CD4-positive, alpha-beta T cell treated with Interleukin-2 at 100 ng/mL for 4 hours (primary cell): ENCODE measurements around the gene BBS9.
"Not testable (repeated sequence)": the region's sequence is repeated elsewhere in the genome, so short reads cannot be mapped to it uniquely, and the experiment has no call there.

Experiments used
- DNase-seq: peaks from one replicate; pipeline ENCODE4 v3.0.0-alpha.2; 2020; ENCODE audit warnings: low spot score

Gene BBS9

DNA sequence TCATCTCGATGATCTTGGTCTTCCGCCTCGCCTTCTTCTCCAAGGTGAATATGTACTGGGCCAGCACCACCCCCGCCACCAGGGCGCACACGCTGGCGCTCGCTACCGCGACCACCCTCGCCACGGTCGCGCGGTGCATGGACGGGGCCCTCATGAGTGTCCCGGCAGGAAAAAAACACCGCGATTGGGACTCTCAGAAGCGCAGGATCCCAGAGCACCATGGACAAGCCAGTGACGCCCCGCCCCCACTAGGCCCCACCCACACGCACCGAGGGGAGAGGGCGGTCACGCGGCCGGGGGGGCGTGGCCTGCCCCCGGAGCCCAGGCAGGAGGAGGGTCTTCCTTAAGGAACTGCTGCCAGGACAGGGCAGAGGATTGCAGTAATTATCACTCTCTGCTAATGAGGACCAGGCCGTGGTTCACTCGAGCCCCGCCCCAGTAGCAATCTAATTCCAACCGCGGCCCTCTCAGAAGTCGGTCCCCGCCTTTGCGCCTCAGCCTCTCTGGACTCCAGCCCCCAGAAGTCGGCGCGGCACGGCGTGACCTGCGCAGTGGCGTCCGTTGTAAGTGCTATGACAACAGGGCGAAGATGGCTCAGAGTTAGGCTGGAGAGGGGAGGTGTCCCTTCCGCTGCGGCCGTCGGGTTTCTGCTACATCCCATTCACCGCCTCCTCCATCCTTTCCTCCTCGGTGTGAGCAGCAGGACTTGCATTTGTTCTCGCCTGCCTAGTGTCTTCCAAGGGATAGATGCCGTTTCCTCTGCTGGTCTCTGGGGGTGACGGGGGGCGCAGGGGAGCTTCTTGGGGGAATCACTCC lies at the start of gene BBS9:
BBS9 (plus strand) TSS at position 575 of the 816 bp plus-strand sequence. CDS start 16,689 bp downstream, outside the sequence.
- DNase-seq = peak; percentile 90

GRCh38 chr7:33079763-33080690 lies 49.3 kb upstream of the BBS9 start:
- no peak for DNase-seq

DNA sequence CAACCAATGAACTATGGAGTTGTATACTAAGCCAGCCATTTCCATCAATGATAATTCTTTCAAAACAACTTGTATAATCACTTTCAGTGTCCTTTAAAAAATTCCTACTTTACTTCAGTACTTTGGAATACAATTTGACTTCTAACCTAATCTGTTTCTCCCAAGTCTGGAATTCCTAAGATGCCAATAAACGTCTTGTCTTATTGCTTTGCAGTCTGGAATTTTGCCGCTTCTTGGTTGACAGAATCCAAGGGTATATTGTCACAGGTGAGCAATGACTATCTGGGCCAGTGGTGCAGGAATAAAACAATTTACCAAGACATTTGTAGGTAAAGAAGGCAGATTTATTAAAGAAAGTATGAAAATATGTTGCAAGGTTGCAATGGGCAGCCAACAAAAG lies 42.0 kb upstream of the BBS9 start:
- DNase-seq = no peak

DNA sequence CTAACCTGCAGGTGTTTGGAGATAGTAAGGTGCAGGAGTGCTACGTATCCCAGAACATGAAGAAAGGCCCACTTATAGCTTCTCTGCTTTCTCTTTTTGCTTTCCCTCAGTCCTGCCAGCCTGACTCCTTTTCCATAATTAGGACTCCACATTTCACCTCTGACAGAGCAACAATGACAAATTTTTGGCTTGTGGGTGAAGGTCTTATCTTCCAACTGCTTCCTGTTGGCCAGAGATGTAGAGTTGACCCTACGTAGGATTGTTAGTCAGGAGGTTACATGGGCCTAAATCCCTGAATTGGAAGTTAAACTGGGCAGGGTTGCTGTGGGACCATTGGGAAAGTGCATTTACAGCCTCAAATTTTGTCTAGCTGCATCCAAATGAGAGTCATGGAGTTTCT lies 41.5 kb upstream of the BBS9 start:
- no peak for DNase-seq

DNA sequence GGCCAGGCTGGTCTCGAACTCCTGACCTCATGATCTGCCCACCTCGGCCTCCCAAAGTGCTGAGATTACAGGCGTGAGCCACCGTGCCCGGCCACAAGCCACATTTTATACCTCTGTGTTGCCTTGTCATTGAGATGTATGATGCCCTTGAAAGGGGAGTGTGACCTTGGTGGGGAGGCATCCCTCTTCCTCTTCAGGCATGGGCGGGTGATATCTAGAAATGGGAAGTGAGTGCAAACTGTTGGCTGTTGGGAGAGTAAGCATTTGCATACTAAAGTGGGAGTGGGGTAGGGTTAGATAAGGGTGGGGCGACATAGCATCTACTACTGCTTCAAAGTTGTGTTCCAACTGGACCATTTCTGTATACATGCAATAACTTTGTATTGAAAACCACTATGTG lies 40.2 kb upstream of the BBS9 start:
- DNase-seq = no peak

GRCh38 chr7:33091111-33091531 lies 38.2 kb upstream of the BBS9 start:
- no peak for DNase-seq

GRCh38 chr7:33091641-33092191 lies 37.6 kb upstream of the BBS9 start:
- DNase-seq = no peak

GRCh38 chr7:33093266-33093665 lies 36.1 kb upstream of the BBS9 start:
- no peak for DNase-seq

DNA sequence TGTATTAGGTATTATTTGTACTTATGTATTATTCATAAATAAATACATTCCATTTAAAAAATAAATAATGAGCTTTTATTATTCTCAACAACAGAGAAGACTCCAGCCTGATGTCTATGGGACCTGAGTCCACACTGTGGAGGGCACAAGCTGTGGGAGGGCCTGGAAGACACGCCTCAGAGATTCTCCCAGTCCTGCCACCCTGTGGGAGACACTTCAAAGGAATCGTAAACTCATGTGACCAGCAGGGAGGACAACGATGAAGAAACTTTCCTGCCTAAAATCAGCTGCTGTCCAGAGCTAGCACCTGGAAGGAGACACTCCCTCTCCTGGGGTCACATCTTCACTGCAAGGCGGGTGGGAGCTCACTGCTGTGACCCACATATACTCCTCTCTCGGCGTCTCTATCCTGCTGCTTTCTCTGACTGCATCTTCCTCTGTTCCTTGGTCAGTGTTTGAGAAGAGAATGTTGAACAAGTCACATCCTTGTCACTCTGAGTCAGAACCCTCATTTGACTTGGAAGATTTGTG lies 34.6 kb upstream of the BBS9 start:
- DNase-seq = not testable (repeated sequence)

DNA sequence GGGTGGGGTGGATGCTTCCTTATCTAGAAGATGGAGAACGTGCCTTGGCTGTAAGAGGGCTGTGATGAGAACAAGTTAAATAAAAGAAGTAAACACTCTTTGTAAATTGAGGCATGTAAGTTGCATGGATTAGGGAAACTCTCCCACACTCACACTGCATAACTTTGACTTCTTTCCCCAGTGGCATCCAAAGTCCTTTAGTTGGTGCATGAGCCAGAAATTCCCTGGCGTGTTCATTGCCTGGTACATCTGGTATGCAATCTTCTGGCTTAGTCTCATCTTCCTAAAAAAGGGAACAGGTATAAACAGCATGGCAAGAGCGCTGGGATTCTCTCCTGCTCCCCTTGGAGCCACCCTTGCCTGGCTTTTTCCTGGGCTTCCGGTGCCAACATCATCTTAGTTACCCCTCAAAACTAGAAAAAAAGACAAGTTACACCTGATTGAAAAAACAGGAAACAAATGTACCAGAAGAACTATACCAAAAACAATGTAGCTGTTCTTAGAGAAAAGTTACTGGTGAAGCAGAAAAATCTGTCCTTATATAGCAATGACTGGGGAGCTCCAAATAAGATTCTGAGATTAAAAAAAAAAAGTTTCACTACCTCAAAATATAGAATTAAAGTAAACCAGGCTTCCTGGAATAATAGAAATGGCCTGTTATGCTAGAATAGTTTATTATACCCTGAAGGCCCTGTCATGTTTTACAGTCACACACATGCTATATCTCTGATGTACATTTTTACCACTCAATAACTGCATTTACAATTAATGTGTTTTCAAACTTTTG lies 30.0 kb upstream of the BBS9 start:
- no peak for DNase-seq

DNA sequence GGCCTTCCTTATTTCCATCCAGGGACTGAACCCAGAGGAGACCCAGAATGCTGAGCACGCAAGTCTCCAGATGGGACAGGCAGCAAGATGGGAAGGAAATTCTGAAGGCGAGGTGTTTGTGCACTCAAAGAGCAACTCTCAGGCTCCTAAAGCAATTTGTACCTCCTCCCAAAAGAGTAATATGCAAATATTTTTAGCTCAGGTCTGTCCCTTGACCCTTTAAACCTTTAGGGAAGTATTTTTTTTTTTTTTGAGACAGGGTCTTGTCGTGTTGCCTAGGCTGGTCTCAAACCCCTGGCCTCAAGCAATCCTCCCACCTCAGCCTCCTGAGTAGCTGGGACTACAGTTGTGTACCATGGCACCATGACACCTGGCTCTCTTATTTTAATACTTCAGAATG lies 28.6 kb upstream of the BBS9 start:
- no peak for DNase-seq

- no peak for DNase-seq
Observed at GRCh38 chr7:33101906-33102305, 27.5 kb upstream of the BBS9 start.

DNA sequence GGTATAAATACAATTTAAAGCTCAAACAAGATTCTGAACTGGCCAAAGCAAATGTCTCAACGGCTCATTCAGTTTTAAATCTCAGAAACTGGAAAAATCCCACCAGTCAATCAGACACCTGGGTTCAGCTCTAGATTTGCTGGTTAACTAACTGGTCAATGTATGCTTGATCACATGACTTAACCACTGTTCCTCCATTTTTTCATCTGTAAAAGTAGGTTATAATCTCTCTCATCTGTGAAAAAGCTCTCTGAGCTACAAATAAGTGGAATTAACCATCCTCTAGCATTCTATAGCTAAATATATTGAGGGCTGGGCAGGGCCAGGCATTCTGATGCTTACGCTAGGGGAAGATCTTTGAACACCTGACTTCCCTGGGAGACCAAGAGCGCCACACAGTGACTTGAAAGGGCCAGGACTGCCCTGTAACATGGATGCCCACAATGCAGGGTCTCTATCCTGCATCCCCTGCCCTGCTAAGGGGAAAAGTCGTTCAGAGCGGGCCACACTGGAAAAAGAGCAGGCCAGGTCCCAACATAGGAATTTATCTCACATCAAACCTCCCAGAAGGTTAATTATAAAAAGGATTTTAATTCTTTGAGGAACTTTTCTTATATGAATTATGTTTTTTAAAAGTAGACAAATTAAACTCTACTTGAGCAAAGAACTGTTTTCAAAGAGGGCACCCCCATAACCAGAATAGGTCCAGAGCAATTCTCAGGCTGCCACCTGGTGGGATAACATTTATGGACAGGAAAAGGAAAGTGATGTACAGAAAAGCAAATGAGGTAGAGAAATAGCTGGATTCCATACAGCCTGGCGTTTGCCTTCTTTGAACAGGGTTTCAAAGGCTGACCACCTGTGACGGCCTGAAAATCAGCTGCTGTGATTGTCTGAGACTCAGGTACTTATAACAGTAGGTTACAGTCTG lies 22.0 kb upstream of the BBS9 start:
- DNase-seq = peak; percentile 72

DNA sequence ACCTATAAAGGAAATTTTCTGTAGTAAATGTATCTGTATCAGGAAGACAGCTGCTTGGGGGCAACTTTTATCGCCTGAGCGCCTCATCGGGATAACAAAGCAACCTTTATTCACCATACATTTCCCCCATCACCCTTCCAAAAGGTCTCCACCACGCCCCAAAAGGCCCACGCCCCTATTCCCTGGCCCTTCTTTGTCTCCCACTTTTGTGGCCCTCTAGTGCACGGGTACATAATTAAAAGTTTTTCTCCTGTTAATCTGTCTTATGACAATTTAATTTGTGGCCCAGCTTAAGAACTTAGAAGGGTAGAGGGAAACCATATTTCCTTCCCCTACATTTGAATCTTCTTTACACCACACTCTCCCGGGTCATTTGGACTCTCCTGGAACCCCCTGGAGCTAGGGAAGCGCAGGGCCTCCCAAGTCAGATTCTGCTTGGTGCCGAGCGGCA lies 20.8 kb upstream of the BBS9 start:
- DNase-seq = peak; percentile 30

- DNase-seq = peak; percentile 78
Observed at GRCh38 chr7:33109005-33109757, 20.2 kb upstream of the BBS9 start, which contains the start of gene RP9. TSS of gene RP9 (minus strand) at chr7:33109404. CDS start at chr7:33109372, 32 bp downstream.

- DNase-seq = peak; percentile 7
Observed at GRCh38 chr7:33109758-33110238, 19.6 kb upstream of the BBS9 start.

- no peak for DNase-seq
Observed at GRCh38 chr7:33111614-33112013, 17.8 kb upstream of the BBS9 start.

GRCh38 chr7:33114976-33115375 lies 14.4 kb upstream of the BBS9 start:
- DNase-seq = no peak

GRCh38 chr7:33118383-33118782 lies 11.0 kb upstream of the BBS9 start:
- no peak for DNase-seq
